NCI-H1436 (cell line): ENCODE data around the gene PALD1.

Experiments
- DNase-seq: peaks from one replicate; lab custom pipeline; 2025; lab: John Stamatoyannopoulos, UW

The PALD1 gene

GRCh38 chr10:70537398-70538194 is 59.0 kb downstream of the PALD1 start:
- DNase-seq, result peak; percentile 27

- DNase-seq, result no peak
These were observed 59.6 kb downstream of the PALD1 start for GRCh38 chr10:70538195-70538520.

GRCh38 chr10:70538731-70539338 is 60.3 kb downstream of the PALD1 start:
- DNase-seq, result no peak

- DNase-seq, result no peak
These were observed 60.9 kb downstream of the PALD1 start for GRCh38 chr10:70539471-70539870.

GRCh38 chr10:70540089-70540788 is 61.7 kb downstream of the PALD1 start:
- DNase-seq, result no peak

- no peak for DNase-seq
These were observed 62.3 kb downstream of the PALD1 start for GRCh38 chr10:70540789-70541360.

- no peak for DNase-seq
These were observed 63.4 kb downstream of the PALD1 start for GRCh38 chr10:70541736-70542564.

GRCh38 chr10:70542565-70542938 is 64.0 kb downstream of the PALD1 start:
- no peak for DNase-seq

- DNase-seq, result no peak
These were observed 65.3 kb downstream of the PALD1 start for GRCh38 chr10:70543911-70544310.

GRCh38 chr10:70544431-70545340 is 66.1 kb downstream of the PALD1 start:
- no peak for DNase-seq

- DNase-seq, result no peak
These were observed 68.0 kb downstream of the PALD1 start for GRCh38 chr10:70546584-70546983.

GRCh38 chr10:70549351-70549961 is 70.9 kb downstream of the PALD1 start:
- no peak for DNase-seq

- peak; percentile 56 for DNase-seq
These were observed 71.4 kb downstream of the PALD1 start for GRCh38 chr10:70549962-70550458.

GRCh38 chr10:70550459-70550858 is 71.9 kb downstream of the PALD1 start:
- no peak for DNase-seq

- DNase-seq, result no peak
These were observed 72.9 kb downstream of the PALD1 start for GRCh38 chr10:70551466-70551865.

GRCh38 chr10:70551971-70552422 is 73.4 kb downstream of the PALD1 start:
- no peak for DNase-seq

- DNase-seq, result no peak
These were observed 74.0 kb downstream of the PALD1 start for GRCh38 chr10:70552586-70552985.

GRCh38 chr10:70555371-70555770 is 76.8 kb downstream of the PALD1 start:
- no peak for DNase-seq

GRCh38 chr10:70557086-70557845 is 78.7 kb downstream of the PALD1 start:
- no peak for DNase-seq
